HFFc6 (cell line): Measurements from ENCODE around the gene NIT1. TPM values are rescaled to one million over a fixed set of nuclear protein-coding genes. Genes with fewer than 3 reads are reported as not detected.

ENCODE experiments used
- DNase-seq: peaks from one replicate; pipeline ENCODE4 v3.0.0-alpha.2; 2018
- H3K27ac Mint-ChIP-seq: 2 replicates; pipeline ENCODE4 v1.8.0; 2020; ENCODE audit warnings: mild to moderate bottlenecking, mixed read lengths
- H3K27me3 Mint-ChIP-seq: 2 replicates; pipeline ENCODE4 v1.8.0; 2021; ENCODE audit warnings: mild to moderate bottlenecking, moderate library complexity, mixed read lengths; ENCODE audit not compliant: insufficient read depth
- H3K36me3 Mint-ChIP-seq: 2 replicates; pipeline ENCODE4 v1.8.0; 2021; ENCODE audit warnings: low read depth, mixed read lengths
- H3K4me1 Mint-ChIP-seq: 2 replicates; pipeline ENCODE4 v1.8.0; 2020; ENCODE audit warnings: low read depth, mixed read lengths
- H3K4me3 Mint-ChIP-seq: 2 replicates; pipeline ENCODE4 v1.8.0; 2020; ENCODE audit warnings: mild to moderate bottlenecking, moderate library complexity, mixed read lengths
- H3K9me3 Mint-ChIP-seq: 2 replicates; pipeline ENCODE4 v1.8.0; 2020; ENCODE audit warnings: mild to moderate bottlenecking, mixed read lengths
- CTCF ChIP-seq: fragments of 200-600 bp; sonication (generic); IDR thresholded peaks from 2 replicates; pipeline ENCODE4 v1.5.0; 2021; ENCODE audit warnings: antibody characterized with exemption, mild to moderate bottlenecking
- total RNA-seq, 6 experiments: library from RNA; stranded (reverse); fragmentation: NEBNext Ultra II Directional; extraction: Animal tissue kit (Norgen Biotek cat#: 25700); gene quantifications; 2 replicates in 1 of 6; 3 replicates in 5 of 6; pipeline ENCODE4 v1.2.3, GENCODE V29; 2021

Gene NIT1
- total RNA-seq, 6 experiments from 2014 or later, result 26.2 to 35.1 (median 32.5) TPM

- Mint-ChIP-seq H3K27me3 (no peaks in the 10 kb centered on the region; the same call in 1 of the 2 replicates), H3K36me3 (no peaks in the 10 kb centered on the region), H3K27ac (no peak overlapping the region), H3K9me3 (no peaks in the 10 kb centered on the region), H3K4me3 (no peak overlapping the region), H3K4me1 (peaks cover 27% of the 10 kb centered on the region)
- no peak for DNase-seq
- no peak for TF ChIP-seq CTCF
These were observed 40.5 kb upstream of the NIT1 start for GRCh38 chr1:161077426-161077825.

GRCh38 chr1:161079436-161080110 lies 38.3 kb upstream of the NIT1 start:
- Mint-ChIP-seq H3K36me3 (no peaks in the 10 kb centered on the region), H3K27me3 (no peaks in the 10 kb centered on the region; the same call in 1 of the 2 replicates), H3K4me1 (peaks cover 48% of the 10 kb centered on the region), H3K9me3 (no peaks in the 10 kb centered on the region), H3K4me3 (no peak overlapping the region), H3K27ac (peak overlapping the region; percentile 83; the same call in 1 of the 2 replicates)
- DNase-seq, result no peak
- peak; percentile 29; the same call in 1 of the 2 replicates for TF ChIP-seq CTCF

GRCh38 chr1:161080441-161081405 lies 37.2 kb upstream of the NIT1 start:
- peak overlapping the region; percentile 83 for H3K27ac Mint-ChIP-seq
- peaks cover 59% of the 10 kb centered on the region for H3K4me1 Mint-ChIP-seq
- H3K4me3 Mint-ChIP-seq, result peak overlapping the region; percentile 7; the same call in 1 of the 2 replicates
- H3K9me3 Mint-ChIP-seq, result no peaks in the 10 kb centered on the region
- no peak for TF ChIP-seq CTCF
- no peaks in the 10 kb centered on the region for H3K36me3 Mint-ChIP-seq
- no peak for DNase-seq
- no peaks in the 10 kb centered on the region; the same call in 1 of the 2 replicates for H3K27me3 Mint-ChIP-seq

GRCh38 chr1:161081519-161081918 lies 36.4 kb upstream of the NIT1 start:
- H3K27ac Mint-ChIP-seq, result peak overlapping the region; percentile 83

More at GRCh38 chr1:161081519-161081918, 36.4 kb upstream of the NIT1 start:
- Mint-ChIP-seq H3K36me3 (no peaks in the 10 kb centered on the region), H3K4me1 (peaks cover 65% of the 10 kb centered on the region), H3K4me3 (no peak overlapping the region; the same call in 1 of the 2 replicates), H3K9me3 (no peaks in the 10 kb centered on the region), H3K27me3 (no peaks in the 10 kb centered on the region; the same call in 1 of the 2 replicates)
- no peak for DNase-seq
- no peak for TF ChIP-seq CTCF
